Measurements from ENCODE around the gene SNRPF.
"Not testable (repeated sequence)": the region's sequence is repeated elsewhere in the genome, so short reads cannot be mapped to it uniquely, and the experiment has no call there.

The SNRPF gene

DNA sequence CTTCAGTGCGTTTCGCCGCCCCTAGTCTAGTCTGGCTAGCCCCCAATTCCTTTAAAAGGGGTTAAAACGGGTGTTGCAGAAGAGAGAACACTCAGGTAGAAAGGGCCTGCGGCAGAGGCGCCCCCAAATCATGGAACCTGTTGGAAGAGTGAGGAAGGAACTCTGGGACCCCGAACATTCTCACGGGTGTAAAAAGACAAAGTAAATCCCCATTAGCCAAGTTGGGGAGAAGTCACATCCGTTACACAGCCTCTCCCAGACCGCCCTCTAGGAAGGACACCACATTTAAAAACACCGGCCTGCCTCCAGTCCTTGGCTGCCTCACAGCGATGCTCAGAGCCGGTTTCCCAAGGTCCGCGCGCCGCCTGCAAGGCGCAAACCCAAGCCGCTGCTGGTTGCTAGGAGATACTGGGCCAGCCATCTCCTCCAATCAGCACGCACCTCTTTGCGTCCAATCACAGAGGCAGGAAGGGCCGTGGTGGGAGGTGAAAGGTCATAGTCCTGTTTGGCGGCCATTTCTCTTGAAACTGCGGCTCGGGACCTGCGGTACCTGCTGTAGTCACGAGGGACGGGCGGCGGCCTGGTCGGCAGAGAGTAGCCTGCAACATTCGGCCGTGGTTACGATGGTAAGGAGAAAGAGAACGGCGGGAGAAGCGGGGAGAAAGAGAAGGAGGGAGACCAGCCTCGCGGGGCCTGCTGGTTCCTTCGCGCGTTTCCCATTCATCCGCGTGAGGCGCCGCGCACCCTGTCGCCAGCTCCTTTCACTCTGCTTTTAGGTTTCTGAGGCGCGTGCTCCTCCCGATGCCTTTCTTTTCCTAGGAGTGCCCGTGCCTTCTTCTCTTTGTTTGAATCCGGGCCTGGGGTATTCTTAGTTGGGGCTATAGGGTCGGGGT, at the start of gene SNRPF:
TSS of gene SNRPF (plus strand) at position 502 of the 893 bp plus-strand sequence. CDS start at position 624, 122 bp downstream.
- DNase-seq (ENCODE audit: low spot score): peak; percentile 98

DNA sequence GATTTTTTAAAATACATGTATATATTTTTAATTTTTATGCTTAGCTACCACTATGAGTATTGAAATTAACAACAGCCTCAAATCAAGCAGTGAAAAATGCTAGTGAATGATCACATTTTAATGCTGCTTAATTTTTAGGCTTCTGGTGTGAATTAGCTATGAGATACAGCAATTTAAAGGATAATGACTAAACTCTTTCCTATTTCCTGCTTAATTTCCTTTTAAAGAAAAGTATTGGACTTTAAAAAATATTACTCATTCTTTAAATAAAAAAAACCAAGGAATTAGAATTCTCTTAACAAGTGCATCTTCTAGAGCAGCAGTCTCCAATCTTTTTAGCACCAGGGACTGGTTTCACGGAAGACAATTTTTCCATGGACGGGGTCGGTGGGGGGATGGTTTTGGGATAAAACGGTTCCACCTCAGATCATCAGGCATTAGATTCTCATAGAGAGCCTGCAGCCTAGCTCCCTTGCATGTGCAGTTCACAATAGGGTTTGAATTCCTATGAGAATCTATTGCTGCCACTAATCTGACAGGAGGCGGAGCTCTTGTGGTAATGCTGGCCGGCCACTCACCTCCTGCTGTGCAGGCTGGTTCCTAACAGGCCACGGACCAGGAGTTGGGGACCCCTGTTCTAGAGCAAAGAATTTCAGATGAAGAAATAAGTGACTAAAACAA, 49.6 kb upstream of the SNRPF start:
- DNase-seq (ENCODE audit: low spot score): no peak

DNA sequence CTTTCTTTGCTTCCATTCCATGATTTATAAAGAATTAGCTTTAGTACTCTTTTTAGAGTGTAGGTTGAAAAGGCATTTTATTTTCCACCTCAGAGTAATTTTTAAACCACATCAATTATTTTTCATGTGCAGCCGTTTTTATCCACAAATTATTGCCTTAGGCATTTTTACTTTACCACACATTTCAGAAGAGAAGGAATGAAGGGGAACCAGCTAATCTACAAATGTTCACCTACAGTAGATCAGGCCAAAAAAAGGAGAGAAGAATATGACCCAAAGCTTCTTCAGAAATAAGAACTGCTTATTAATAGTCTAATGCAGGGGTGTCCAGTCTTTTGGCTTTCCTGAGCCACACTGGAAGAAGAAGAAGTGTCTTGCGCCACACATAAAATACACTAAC, 48.3 kb upstream of the SNRPF start:
- DNase-seq (ENCODE audit: low spot score): no peak

DNA sequence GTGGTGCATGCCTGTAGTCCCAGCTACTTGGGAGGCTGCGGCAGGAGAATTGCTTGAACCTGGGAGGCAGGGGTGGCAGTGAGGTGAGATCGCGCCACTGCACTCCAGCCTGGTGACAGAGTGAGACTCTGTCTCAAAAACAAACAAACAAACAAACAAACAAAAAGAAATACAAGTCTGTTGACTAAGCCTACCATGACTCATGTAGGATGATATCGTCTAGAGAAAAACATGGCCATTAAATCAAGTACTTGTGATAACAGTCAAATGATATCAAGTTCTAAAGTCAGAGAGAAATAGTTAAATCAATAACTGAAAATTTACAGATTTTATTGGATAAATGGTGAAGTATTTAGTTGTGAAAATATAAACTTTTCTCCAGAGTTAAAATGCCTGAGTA, 46.6 kb upstream of the SNRPF start:
- DNase-seq (ENCODE audit: low spot score): not testable (repeated sequence)

DNA sequence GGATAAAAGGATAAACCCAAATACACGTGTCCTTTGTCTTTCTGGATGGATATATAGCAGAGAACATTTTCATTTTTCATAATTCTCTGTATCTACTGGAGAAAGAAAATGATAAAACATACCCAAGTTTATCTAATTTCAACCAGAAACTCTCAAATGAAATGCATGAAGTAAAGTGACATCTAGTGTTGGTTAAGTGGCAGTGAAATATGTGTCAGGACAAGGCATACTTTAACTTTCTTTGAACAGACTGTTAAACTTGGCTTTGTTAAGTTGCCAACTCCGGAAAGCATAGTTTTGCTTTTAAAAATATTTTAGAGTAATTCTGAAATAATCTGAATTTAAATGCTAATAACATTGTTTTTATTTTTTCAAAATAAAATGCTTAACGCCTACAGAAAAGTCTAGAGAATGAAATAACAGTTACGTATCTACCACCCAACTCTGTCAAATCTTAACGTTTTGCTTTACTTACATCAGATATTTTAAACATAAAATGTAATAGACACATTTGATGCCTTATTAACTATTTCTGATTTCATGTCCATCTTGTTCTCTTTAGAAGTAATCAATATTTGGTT, 43.0 kb upstream of the SNRPF start:
- peak; percentile 24 for DNase-seq (ENCODE audit: low spot score)

DNA sequence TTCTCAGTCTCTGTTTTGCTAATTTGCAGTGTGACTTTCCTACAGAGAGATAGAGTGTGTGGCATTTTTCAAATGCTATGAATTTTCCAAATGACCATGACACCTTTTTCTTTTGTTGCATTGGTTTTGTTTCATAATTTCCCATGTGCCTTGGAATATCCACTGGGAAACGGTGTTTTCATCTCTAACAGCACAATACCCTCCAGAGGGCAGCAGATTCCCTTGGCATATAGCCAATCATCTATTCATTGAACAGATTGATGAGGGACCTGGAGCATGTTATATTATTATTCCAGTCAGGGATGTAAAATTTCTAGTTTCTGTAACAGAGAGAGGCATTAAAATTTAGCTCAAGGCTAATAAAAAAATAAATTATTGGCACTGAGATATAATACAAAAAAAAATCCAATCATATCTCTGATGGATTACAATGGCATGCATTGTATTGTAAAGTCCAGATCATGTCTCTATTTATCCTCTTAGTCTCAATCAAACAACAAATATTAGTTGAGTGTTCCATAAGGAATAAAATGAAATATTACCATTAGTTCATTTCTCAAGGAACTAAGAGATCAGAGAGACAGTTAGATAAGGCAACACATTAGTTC, 38.6 kb upstream of the SNRPF start:
- peak; percentile 38 for DNase-seq (ENCODE audit: low spot score)

DNA sequence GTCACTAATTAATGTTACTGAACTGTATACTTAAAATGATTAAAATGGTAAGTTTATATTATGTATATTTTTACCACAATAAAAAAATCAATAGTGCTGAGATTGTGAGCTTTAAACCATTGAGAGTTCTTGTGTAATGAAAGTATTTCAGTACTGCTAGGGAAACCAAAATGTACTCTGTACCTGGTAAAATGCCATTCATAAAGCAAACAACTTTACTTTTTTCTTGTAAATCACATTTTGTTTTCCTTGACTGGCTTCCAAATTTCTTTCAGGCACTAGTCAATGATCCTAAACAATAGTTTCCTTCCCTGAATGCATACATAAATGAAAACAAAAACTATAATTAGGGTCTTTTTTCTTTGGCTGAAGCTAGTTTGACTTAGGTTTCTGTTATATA, 29.4 kb upstream of the SNRPF start:
- DNase-seq (ENCODE audit: low spot score): no peak

DNA sequence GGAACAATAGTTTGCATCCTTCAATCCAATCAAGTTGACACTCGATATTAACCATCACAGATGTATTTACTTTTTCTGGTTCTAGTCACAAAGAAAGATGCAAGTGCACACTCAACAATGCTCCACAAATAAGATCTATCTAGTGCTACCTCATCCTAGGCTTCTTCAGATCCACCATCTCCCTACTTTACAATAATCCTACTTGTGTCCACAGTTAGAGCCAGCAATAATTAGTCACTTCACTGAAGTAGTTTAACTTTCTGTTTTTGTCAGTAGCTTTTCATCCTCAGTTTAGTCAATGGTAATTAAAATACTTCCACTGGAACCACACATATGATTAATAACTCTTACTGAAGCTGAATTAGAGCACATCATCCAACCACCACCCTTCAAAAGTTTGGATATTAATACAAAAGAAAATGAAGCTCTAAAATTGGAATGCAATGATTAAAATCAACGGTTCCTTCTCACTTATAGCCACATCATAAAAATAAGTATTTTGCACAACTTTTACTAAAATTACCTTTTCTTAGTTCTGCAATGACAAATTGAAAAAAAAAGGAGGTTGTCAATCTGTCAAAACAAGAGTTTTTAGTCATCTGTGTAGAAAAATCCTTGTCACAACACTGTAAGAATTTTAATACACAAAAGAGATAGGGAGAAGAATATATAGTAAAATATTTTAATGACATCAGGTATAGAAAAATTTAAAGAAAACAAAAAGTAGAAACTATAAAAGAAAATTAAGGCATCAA, 28.2 kb upstream of the SNRPF start:
- DNase-seq (ENCODE audit: low spot score): no peak

DNA sequence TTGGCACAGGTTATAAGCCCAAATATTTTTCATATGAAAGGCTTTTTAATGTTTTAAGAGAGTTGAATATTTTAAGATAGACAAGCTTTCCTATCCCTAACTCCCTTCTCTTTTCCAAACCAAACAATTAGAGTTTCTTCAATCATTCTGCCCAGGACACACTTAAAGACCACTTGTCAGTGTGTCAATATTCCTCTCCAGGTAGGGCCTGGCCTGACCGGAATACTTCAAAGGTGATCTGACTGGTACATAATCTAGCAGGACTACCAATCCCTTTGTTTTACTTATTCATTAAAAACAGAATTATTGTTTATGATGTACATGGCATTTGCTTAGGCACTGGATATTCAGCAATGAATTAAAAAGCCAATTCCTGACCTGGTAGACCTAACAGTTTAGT, 24.2 kb upstream of the SNRPF start:
- no peak for DNase-seq (ENCODE audit: low spot score)

DNA sequence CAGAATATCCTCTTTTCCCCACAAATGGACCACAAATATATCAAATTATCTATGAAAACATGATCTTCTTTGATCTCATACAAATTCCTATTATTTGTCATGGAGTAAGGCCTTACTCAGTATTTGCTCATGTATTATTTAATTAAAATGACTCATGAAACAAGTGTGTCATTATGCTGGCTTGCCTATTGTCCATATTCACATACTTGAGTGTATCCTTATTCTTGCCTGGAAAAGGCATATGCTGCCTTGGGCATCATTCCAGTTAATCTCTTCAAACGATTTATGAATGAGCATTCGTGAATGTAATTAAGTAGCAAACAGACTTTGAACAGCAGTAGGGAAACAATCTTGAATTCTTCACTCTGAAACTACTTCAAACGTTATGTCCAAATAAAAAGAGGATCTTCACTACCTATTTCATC, 22.6 kb upstream of the SNRPF start:
- DNase-seq (ENCODE audit: low spot score): no peak

DNA sequence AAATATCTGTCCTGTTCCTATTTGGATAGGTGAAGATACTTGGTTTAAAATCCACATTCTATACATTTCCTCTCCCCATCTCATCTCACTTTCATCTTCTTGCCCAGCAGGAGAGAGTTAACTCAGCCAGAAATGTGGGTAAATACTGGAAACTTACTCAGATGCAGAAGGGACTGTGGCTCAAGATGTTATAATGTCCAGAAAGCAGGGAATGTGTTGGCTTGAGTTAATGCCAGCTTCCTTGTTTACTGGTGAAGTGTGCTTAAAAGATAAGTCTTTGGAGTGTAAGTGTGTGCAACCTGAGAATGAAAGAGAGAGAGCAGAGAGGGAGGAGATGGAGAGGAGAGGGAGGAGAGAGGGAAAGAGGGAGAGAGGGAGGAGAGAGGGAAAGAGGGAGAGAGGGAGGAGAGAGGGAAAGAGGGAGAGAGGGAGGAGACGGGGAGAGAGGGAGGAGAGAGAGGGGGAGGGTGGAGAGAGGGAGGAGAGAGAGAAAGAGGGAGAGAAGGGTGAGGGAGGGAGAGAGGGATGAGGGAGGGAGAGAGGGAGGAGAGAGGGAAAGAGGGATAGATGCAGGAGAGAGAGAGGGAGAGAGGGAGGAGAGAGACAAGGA, 22.0 kb upstream of the SNRPF start:
- DNase-seq (ENCODE audit: low spot score): no peak

DNA sequence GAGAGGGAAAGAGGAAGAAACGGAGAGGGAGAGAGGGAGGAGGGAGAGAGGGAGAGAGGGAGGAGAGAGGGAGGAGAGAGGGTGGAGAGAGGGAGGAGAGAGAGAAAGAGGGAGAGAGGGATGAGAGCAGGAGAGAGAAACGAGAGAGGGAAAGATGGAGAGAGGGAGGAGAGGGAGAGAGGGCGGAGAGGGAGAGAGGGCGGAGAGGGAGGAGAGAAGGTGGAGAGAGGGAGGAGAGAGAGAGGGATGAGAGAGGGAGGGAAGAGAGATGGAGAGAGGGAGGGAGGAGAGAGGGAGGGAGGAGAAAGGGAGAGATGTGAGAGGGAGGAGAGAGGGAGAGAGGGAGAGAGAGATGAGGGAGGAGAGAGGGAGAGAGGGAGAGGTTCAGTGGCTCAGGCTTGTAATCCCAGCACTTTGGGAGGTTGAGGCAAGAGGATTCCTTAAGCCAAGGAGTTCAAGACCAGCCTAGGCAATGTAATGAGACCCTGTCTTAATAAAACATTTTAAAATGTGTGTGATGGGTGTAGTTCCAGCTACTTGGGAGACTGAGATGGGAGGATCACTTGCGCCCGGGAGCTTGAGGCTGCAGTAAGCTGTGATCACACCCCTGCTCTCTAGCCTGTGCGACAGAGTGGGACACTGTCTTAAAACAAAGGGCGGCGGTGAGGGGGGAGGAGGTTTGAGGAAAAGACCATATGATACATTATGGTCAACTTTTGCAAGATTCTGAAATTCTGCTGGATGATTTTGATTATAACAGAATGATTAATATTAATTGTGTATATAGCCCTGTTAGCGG, 21.3 kb upstream of the SNRPF start:
- no peak for DNase-seq (ENCODE audit: low spot score)

DNA sequence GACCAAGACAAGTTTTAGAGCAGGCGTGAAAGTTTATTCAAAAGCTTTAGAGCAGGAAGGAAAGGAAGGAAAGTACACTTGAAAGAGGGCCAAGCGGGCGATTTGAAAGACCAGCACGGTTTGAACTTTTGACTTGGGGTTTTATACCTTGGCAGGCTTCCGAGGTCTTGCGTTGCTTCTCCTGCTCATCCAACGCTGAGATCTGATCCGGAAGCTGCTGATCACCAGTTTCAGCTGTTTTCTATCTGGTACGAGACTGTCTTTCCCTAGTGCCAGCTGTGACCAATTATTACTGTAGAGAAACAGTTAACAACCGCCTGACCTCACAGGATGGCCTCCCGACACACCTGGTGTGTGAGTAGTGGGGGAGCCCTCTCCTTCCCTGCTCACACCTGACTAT, 20.6 kb upstream of the SNRPF start:
- no peak for DNase-seq (ENCODE audit: low spot score)

DNA sequence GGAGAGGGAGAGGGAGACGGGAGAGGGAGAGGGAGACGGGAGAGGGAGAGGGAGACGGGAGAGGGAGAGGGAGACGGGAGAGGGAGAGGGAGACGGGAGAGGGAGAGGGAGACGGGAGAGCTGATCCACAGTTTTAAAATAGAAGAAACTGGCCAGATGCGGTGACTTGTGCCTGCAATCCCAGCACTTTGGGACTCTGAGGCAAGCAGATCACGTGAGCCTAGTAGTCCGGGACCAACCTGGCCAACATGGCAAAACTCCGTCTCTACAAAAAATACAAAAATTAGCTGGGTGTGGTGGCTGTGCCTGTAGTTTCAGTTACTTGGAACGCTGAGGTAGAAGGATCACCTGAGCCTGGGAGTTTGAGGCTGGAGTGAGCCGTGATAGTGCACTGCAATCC, 16.3 kb upstream of the SNRPF start:
- DNase-seq (ENCODE audit: low spot score): not testable (repeated sequence)

DNA sequence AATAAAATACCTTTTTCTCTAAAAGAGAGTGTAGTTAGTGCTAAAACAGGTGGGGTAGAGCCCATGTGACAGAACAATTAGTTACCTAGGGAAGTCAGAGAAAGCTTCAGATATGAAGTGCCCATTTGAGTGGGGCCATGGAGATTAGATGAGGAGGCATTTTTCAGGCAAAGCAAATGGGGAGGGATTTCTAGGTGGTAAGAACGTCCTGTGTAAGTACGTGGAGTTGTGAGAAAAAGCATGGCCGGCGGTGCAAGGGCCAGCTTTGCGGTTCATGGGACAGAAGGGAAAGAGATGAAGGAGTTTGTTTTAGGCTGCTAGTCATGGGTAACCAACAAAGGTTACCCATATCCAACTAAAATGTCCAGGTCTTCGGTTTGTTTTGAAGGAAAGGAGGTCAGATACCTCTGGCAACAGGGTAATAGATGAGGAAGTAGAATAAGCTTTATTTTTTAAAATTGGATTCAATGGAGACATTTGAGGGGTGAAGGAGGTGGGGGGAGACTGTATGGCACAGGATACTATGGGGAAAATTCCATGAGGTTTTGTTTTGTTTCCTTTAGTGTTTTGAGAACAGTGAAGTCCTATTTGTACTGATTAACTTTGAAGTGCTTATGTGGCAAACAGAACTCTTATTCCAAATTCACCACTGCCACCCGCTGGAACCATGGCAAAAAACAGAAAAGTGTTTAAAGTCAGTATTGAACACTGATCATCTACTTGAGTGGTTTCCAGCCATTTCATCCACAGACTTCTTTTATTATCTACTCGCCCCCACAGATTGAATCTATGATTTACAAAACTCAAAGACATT, 10.0 kb upstream of the SNRPF start:
- peak; percentile 42 for DNase-seq (ENCODE audit: low spot score)

DNA sequence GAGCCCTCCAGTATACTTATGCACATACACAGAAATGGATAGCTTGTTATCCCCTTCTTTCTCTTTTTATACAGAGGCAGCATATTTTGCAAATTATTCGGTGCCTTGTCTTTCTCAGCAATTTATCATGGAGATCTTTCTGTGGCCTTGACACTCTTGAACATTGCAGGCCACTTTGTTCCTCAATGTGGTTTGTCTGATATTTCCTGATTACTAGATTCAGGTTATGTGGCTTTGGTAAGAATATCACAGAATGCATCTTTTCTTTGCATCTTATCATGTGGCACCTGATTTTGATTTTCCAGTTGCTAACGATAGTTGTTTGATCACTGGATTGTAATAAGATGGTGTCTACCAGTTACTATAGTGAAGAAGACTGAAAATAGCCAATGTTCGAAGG, 7.1 kb upstream of the SNRPF start:
- no peak for DNase-seq (ENCODE audit: low spot score)

DNA sequence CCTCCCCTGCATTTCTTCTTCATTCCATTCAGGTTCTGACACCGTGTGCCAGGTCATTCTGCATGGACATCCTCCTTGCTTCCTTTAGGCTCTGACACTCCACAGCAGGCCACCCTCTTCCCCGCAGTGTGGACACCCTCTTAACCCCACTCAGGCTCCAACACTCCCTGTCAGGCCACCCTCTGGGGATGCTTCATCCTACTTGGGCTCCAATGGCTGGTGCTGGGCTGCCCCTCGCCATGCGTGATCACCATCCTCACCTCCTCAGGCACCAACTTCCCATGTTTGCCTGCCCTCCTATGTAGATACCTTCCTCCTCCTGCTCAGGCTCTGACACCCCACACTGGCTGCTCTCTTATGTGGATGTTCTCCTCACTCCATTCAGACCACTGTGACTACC, 6.6 kb upstream of the SNRPF start:
- no peak for DNase-seq (ENCODE audit: low spot score)

DNA sequence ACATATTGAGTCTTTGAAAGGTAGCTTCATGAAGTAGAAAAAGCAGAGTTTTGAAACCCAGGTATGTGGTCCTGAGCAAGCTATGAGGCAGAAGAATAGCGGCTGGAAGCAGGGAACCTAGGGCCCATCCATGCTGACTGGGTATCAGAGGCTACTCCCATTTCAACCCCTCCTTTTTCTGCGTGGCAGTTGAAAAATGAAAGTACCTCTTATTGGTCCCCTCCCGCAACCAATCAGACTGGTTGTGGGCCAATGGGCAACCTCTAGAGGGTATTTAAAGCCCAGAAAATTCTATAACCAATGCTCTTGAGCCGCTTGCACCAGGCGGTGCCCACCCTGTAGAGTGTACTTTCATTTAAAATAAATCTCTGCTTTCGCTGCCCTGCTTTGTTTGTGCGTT, 1.6 kb upstream of the SNRPF start:
- no peak for DNase-seq (ENCODE audit: low spot score)

DNA sequence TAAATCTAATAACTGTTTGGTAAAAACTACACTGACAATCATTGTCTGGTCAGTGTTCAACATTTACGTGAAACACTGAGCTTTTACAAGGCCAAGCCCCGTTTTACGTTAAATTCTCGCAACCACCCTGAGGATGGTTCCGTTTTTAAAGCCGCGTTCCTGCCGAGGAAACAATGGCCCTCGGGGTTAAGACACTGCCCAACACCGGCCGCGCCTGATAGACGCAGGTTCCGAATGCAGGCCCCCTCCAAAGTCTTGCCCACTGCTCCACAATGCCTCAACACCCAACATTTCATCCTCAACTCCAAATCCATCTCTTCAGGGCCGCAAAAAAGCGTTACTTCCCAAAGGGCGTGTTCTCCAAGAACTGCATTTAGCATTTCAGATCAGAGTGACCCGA, 953 bp upstream of the SNRPF start:
- no peak for DNase-seq (ENCODE audit: low spot score)

DNA sequence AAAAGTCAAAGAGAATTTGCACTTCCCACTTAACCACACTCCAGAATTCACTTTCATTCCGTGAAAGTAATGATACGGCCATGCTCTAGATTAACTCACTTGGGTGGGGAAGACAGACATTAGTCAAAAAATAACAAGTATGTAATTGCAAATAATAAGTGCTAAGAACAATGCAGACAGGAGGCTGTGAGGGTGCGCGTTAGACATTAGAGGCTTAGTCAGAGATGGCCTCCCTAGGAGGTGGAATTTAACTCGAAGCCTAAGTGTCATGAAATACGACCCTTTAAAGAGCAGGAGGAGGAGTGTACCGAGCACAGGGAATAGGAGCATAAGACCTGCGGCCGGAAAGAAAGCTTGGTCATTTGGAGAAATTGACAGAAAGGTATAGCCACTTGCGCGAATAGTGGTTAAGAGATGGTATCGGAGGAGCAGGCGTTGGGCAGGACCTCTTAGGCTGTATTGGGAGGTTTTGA, 628 bp downstream of the SNRPF start:
- peak; percentile 32 for DNase-seq (ENCODE audit: low spot score)
